K562 (cell line): ENCODE results near the gene DCUN1D1. TPM values are rescaled to one million over a fixed set of nuclear protein-coding genes. Genes with fewer than 3 reads are reported as not detected.

ENCODE experiments used
- BCL6 ChIP-seq: fragments of 250-450 bp; sonication (Bioruptor Pico); IDR thresholded peaks from 2 replicates; pipeline ENCODE4 v1.4.0; 2020
- ESRRA ChIP-seq: fragments of 450-650 bp; IDR thresholded peaks from 2 replicates; pipeline ENCODE4 v1.6.1; 2014; ENCODE audit warnings: low read depth, mild to moderate bottlenecking, moderate library complexity, borderline replicate concordance
- HLTF ChIP-seq: fragments of 450-650 bp; IDR thresholded peaks from 2 replicates; pipeline ENCODE4 v1.6.1; 2016
- HNRNPL ChIP-seq: fragments of 200-400 bp; formaldehyde crosslinking; IDR thresholded peaks from 2 replicates; pipeline ENCODE4 v1.6.1; 2017; ENCODE audit warnings: low read depth, mild to moderate bottlenecking, low read length
- PTTG1 ChIP-seq: fragments of 450-650 bp; IDR thresholded peaks from 2 replicates; pipeline ENCODE4 v1.6.1; 2016; ENCODE audit warnings: low read depth, mild to moderate bottlenecking, missing genetic modification characterization, missing compliant biosample characterization
- SIN3A ChIP-seq, 2 experiments: fragments of 150-350 bp in 1 of 2; IDR thresholded peaks; 2 replicates each; pipeline ENCODE4 v1.6.1; 2011 to 2016; ENCODE audit warnings: borderline replicate concordance in 2 of 2, low read depth in 2 of 2, low read length in 2 of 2, mild to moderate bottlenecking in 2 of 2, moderate library complexity in 2 of 2; ENCODE audit not compliant: control insufficient read depth in 1 of 2
- TARDBP ChIP-seq: fragments of 450-650 bp; IDR thresholded peaks from 2 replicates; pipeline ENCODE4 v1.6.1; 2016
- ZNF274 ChIP-seq: IDR thresholded peaks from 2 replicates; pipeline ENCODE4 v1.6.1; 2011; ENCODE audit warnings: low read depth, mild to moderate bottlenecking, low read length, moderate library complexity, borderline replicate concordance
- ZNF347 ChIP-seq: fragments of 450-650 bp; formaldehyde crosslinking; IDR thresholded peaks from 2 replicates; pipeline ENCODE4 v1.4.0; 2020; ENCODE audit warnings: low read depth, mild to moderate bottlenecking, moderate library complexity
- polyA plus RNA-seq, 8 experiments: library from polyadenylated mRNA; depleted of rRNA in 4 of 8; stranded (reverse) in 5 of 8; unstranded in 3 of 8; fragments of >200 nt; fragmentation: Nextera tagmentation in 2 of 8; fragmentation: Illumina TruSeq in 1 of 8; extraction: Ambion mirVana in 2 of 8; extraction: Trizol in 1 of 8; gene quantifications; 2 replicates each; pipeline versions ENCODE4 v1.2.1 to v1.2.3, GENCODE V29; 2011 to 2014; ENCODE audit warnings: inconsistent platforms in 1 of 8, missing spikeins in 1 of 8
- total RNA-seq, 7 experiments: library from RNA; depleted of rRNA in 6 of 7; stranded (reverse); fragments of >200 nt in 6 of 7; fragmentation: Illumina TruSeq in 2 of 7; extraction: Trizol in 2 of 7; gene quantifications; 2 replicates each; pipeline versions ENCODE4 v1.2.1 to v1.2.3, GENCODE V29; 2011 to 2021; ENCODE audit warnings: low replicate concordance in 1 of 7
- TF ChIP-seq, protein P1 (sequence below): conservative IDR thresholded peaks from 2 replicates; pipeline ENCODE4 v1.6.1; 2011; ENCODE audit warnings: low read depth, mild to moderate bottlenecking, low read length; ENCODE audit not compliant: control insufficient read depth
- TF ChIP-seq, protein P2 (sequence below): fragments of 200-800 bp; sonication (Bioruptor generic); IDR thresholded peaks from 2 replicates; pipeline ENCODE4 v1.6.1; 2016; ENCODE audit warnings: missing genetic modification characterization, missing compliant biosample characterization
- TF ChIP-seq, protein P3 (sequence below), 2 experiments: fragments of 450-650 bp; IDR thresholded peaks; 2 replicates each; pipeline ENCODE4 v1.6.1; 2016; ENCODE audit warnings: mild to moderate bottlenecking in 2 of 2, borderline replicate concordance in 1 of 2, low read depth in 1 of 2, moderate library complexity in 1 of 2

The DCUN1D1 gene
- total and polyA plus RNA-seq, 9 of the 15 experiments (the other 6 are each of a cell fraction or from before 2014, with no cell fraction given): 11.4 to 46.8 (median 28.2) TPM

DNA sequence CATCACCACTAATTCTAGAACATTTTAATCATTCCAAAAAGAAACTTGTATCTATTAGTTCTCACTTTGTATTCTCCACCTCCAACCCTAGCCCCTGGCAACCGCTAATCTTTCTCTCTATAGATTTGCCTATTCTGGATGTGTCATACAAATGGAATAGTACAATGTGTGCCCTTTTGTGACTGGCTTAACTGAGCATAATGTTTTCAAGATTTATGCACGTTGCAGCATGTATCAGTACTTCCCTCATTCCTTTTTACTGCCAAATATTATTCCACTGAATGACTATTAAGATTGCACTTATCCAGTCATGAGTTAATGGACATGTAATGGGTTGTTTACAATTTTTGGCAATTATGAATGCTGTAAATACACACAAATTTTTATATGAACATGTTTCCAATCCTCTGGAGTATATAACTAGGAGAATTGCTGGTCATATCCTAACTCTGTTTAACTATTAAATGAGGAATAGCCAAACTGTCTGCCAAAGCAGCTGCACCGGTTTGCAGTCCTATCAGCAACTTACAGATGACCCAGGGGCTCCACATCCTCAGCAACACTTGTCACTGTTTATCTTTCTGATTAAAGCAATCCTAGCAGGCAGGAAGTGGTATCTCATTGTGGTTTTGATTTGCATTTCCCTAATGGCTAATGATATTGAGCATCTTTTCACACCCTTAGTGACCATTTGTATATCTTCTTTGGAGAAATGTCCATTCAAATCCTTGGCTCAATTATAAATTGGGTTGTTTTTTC, 42.9 kb downstream of the DCUN1D1 start (continued):
- TF ChIP-seq PTTG1 (tag) (no peak), ZNF274 (no peak), BCL6 (CRISPR knock-in tag) (peak; percentile 57; the same call in 1 of the 2 replicates), SIN3A (IDR thresholded peaks at IDR 0.05; ENCODE audit: borderline replicate concordance in 2 of 2, control insufficient read depth in 1 of 2, low read depth in 2 of 2, low read length in 2 of 2) (no peak), ZNF347 (CRISPR knock-in tag) (no peak), HNRNPL (no peak), TARDBP (no peak; the same call in 1 of the 2 replicates), ESRRA (peak; percentile 85; the same call in 1 of the 2 replicates), HLTF (no peak)
- TF ChIP-seq, protein P1, sequence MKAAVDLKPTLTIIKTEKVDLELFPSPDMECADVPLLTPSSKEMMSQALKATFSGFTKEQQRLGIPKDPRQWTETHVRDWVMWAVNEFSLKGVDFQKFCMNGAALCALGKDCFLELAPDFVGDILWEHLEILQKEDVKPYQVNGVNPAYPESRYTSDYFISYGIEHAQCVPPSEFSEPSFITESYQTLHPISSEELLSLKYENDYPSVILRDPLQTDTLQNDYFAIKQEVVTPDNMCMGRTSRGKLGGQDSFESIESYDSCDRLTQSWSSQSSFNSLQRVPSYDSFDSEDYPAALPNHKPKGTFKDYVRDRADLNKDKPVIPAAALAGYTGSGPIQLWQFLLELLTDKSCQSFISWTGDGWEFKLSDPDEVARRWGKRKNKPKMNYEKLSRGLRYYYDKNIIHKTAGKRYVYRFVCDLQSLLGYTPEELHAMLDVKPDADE: 0 out of 2 replicates have a peak, but pooled peaks have one; percentile 44
- TF ChIP-seq, protein P2, sequence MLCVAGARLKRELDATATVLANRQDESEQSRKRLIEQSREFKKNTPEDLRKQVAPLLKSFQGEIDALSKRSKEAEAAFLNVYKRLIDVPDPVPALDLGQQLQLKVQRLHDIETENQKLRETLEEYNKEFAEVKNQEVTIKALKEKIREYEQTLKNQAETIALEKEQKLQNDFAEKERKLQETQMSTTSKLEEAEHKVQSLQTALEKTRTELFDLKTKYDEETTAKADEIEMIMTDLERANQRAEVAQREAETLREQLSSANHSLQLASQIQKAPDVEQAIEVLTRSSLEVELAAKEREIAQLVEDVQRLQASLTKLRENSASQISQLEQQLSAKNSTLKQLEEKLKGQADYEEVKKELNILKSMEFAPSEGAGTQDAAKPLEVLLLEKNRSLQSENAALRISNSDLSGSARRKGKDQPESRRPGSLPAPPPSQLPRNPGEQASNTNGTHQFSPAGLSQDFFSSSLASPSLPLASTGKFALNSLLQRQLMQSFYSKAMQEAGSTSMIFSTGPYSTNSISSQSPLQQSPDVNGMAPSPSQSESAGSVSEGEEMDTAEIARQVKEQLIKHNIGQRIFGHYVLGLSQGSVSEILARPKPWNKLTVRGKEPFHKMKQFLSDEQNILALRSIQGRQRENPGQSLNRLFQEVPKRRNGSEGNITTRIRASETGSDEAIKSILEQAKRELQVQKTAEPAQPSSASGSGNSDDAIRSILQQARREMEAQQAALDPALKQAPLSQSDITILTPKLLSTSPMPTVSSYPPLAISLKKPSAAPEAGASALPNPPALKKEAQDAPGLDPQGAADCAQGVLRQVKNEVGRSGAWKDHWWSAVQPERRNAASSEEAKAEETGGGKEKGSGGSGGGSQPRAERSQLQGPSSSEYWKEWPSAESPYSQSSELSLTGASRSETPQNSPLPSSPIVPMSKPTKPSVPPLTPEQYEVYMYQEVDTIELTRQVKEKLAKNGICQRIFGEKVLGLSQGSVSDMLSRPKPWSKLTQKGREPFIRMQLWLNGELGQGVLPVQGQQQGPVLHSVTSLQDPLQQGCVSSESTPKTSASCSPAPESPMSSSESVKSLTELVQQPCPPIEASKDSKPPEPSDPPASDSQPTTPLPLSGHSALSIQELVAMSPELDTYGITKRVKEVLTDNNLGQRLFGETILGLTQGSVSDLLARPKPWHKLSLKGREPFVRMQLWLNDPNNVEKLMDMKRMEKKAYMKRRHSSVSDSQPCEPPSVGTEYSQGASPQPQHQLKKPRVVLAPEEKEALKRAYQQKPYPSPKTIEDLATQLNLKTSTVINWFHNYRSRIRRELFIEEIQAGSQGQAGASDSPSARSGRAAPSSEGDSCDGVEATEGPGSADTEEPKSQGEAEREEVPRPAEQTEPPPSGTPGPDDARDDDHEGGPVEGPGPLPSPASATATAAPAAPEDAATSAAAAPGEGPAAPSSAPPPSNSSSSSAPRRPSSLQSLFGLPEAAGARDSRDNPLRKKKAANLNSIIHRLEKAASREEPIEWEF: no peak
- TF ChIP-seq, protein P3, sequence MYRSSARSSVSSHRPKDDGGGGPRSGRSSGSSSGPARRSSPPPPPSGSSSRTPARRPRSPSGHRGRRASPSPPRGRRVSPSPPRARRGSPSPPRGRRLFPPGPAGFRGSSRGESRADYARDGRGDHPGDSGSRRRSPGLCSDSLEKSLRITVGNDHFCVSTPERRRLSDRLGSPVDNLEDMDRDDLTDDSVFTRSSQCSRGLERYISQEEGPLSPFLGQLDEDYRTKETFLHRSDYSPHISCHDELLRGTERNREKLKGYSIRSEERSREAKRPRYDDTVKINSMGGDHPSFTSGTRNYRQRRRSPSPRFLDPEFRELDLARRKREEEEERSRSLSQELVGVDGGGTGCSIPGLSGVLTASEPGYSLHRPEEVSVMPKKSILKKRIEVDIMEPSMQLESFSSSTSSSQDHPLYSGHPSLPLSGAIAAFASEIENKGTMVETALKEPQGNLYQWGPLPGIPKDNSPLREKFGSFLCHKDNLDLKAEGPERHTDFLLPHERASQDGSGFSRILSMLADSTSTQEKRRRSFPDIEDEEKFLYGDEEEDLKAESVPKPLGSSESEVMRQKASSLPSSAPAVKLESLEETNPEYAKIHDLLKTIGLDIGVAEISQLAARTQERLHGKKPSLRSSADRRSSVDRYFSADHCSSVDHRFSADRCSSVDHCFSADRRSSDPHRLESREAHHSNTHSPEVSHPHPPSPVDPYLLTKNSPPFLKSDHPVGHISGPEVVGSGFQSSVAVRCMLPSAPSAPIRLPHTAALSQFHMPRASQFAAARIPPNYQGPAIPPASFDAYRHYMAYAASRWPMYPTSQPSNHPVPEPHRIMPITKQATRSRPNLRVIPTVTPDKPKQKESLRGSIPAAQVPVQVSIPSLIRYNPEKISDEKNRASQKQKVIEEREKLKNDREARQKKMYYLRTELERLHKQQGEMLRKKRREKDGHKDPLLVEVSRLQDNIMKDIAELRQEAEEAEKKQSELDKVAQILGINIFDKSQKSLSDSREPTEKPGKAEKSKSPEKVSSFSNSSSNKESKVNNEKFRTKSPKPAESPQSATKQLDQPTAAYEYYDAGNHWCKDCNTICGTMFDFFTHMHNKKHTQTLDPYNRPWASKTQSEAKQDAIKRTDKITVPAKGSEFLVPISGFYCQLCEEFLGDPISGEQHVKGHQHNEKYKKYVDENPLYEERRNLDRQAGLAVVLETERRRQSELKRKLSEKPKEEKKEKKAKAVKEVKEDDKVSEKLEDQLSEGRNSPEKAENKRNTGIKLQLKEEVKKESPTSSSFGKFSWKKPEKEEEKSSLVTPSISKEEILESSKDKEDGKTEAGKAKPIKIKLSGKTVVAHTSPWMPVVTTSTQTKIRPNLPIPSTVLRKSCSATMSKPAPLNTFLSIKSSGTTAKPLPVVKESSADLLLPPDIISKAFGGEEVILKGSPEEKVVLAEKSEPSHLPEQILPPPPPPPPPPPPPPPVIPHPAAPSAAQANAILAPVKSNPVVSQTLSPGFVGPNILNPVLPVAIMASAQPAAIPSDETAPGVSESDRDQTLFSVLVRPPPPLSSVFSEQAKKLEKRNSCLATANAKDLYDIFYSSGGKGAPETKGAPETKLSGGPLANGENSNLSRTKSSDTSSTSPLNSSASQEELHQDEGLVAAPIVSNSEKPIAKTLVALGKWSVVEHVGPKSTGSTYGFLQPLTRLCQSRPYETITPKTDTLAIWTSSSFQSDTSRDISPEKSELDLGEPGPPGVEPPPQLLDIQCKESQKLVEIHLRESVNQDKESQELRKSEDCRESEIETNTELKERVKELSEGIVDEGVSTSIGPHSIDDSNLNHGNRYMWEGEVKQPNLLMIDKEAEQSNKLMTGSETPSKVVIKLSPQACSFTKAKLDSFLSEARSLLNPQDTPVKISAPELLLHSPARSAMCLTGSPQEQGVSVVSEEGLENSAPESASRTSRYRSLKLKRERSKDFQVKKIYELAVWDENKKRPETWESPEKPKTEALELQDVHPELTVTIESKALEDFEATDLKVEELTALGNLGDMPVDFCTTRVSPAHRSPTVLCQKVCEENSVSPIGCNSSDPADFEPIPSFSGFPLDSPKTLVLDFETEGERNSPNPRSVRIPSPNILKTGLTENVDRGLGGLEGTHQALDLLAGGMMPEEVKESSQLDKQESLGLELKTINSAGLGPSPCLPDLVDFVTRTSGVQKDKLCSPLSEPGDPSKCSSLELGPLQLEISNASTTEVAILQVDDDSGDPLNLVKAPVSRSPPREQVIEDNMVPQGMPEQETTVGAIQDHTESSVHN (IDR thresholded peaks at IDR 0.05; ENCODE audit: borderline replicate concordance in 1 of 2, low read depth in 1 of 2): peak in 1 of 2 experiments; percentile 35; a peak in 1 of 4 replicates
